Ishikawa (cell line): Measurements from ENCODE around the gene WEE2.

Experiments used
- CEBPB ChIP-seq: IDR thresholded peaks from 2 replicates; pipeline ENCODE4 v1.6.1; 2012
- CREB1 ChIP-seq: IDR thresholded peaks from 2 replicates; pipeline ENCODE4 v1.6.1; 2012; ENCODE audit warnings: low read depth
- EGR1 ChIP-seq: IDR thresholded peaks from 2 replicates; pipeline ENCODE4 v1.6.1; 2012
- EP300 ChIP-seq: IDR thresholded peaks from 2 replicates; pipeline ENCODE4 v1.6.1; 2012; ENCODE audit warnings: borderline replicate concordance
- FOXM1 ChIP-seq: IDR thresholded peaks from 2 replicates; pipeline ENCODE4 v1.6.1; 2012; ENCODE audit warnings: low read depth, borderline replicate concordance
- MAX ChIP-seq: IDR thresholded peaks from 2 replicates; pipeline ENCODE4 v1.6.1; 2012
- NFIC ChIP-seq: IDR thresholded peaks from 2 replicates; pipeline ENCODE4 v1.6.1; 2012
- RAD21 ChIP-seq: IDR thresholded peaks from 2 replicates; pipeline ENCODE4 v1.6.1; 2012; ENCODE audit warnings: low read depth
- TAF1 ChIP-seq: IDR thresholded peaks from 2 replicates; pipeline ENCODE4 v1.6.1; 2012; ENCODE audit warnings: low read depth, mild to moderate bottlenecking
- TCF12 ChIP-seq: IDR thresholded peaks from 2 replicates; pipeline ENCODE4 v1.6.1; 2012; ENCODE audit warnings: low read depth
- TEAD4 ChIP-seq: IDR thresholded peaks from 2 replicates; pipeline ENCODE4 v1.6.1; 2012
- YY1 ChIP-seq: IDR thresholded peaks from 2 replicates; pipeline ENCODE4 v1.6.1; 2012; ENCODE audit warnings: low read depth
- ZBTB7A ChIP-seq: IDR thresholded peaks from 2 replicates; pipeline ENCODE4 v1.6.1; 2012; ENCODE audit warnings: low read depth
- TF ChIP-seq, protein P1 (sequence below): IDR thresholded peaks from 2 replicates; pipeline ENCODE4 v1.6.1; 2012
- TF ChIP-seq, protein P2 (sequence below): IDR thresholded peaks from 2 replicates; pipeline ENCODE4 v1.6.1; 2012; ENCODE audit warnings: low read depth, mild to moderate bottlenecking

WEE2 gene

DNA sequence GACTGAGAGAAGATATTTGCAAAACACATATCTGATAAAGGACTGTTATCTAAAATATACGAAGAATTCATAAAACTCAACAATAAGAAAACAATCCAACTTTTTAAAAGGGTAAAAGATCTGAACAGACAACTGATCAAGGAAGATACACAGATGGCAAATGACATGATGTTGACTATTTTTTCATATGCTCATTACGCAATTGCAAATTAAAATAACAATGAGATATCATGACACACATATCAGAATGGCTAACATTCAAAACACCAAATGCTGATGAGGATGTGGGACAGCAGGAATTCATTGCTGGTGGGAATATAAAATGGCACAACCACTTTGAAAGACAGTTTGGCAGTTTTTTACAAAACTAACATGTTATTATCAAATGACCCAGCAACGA lies 15.1 kb upstream of the WEE2 start:
- TF ChIP-seq, protein P1, sequence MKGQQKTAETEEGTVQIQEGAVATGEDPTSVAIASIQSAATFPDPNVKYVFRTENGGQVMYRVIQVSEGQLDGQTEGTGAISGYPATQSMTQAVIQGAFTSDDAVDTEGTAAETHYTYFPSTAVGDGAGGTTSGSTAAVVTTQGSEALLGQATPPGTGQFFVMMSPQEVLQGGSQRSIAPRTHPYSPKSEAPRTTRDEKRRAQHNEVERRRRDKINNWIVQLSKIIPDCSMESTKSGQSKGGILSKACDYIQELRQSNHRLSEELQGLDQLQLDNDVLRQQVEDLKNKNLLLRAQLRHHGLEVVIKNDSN: no peak
- TF ChIP-seq YY1 (no peak), NFIC (no peak), CEBPB (0 out of 2 replicates have a peak, but pooled peaks have one; percentile 15)

GRCh38 chr7:141695803-141696289 lies 12.3 kb upstream of the WEE2 start:
- TF ChIP-seq CREB1 (no peak), ZBTB7A (no peak), TCF12 (no peak), EGR1 (no peak), MAX (no peak), NFIC (no peak), EP300 (no peak), TAF1 (no peak), YY1 (no peak), FOXM1 (no peak)
- TF ChIP-seq, protein P1: no peak

GRCh38 chr7:141696348-141696747 lies 11.8 kb upstream of the WEE2 start:
- TF ChIP-seq EGR1 (no peak), FOXM1 (no peak)
- TF ChIP-seq, protein P2, sequence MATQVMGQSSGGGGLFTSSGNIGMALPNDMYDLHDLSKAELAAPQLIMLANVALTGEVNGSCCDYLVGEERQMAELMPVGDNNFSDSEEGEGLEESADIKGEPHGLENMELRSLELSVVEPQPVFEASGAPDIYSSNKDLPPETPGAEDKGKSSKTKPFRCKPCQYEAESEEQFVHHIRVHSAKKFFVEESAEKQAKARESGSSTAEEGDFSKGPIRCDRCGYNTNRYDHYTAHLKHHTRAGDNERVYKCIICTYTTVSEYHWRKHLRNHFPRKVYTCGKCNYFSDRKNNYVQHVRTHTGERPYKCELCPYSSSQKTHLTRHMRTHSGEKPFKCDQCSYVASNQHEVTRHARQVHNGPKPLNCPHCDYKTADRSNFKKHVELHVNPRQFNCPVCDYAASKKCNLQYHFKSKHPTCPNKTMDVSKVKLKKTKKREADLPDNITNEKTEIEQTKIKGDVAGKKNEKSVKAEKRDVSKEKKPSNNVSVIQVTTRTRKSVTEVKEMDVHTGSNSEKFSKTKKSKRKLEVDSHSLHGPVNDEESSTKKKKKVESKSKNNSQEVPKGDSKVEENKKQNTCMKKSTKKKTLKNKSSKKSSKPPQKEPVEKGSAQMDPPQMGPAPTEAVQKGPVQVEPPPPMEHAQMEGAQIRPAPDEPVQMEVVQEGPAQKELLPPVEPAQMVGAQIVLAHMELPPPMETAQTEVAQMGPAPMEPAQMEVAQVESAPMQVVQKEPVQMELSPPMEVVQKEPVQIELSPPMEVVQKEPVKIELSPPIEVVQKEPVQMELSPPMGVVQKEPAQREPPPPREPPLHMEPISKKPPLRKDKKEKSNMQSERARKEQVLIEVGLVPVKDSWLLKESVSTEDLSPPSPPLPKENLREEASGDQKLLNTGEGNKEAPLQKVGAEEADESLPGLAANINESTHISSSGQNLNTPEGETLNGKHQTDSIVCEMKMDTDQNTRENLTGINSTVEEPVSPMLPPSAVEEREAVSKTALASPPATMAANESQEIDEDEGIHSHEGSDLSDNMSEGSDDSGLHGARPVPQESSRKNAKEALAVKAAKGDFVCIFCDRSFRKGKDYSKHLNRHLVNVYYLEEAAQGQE: no peak

DNA sequence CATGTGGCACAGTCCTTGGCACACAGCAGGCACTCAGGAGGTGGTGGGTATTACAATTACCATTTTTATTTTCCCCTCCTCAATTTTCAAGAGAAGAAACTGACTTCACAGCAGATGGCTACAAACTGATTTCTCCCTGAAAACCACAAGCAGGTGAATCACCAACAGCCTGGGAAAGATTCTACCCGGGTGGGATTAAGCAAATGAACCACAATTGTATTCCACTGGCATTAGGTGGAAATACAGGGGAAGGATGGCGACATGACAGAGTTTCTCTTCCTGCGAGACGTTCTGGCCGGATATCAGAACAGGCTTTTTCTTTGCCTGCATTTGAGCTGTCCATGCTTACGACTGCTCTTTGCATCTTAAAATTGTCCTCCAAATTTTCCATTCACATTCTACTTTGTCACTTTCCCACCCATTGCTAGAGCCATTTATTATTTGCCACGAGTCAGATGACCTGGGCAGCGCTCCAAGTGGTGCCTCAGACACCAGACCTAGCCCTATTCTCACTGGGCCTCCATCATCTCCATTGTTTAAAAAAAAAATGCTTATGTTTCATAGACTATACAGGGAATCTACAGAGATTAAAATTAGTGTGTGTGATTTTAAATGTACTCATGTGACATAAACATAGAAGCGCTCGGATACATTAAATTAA lies 10.8 kb upstream of the WEE2 start:
- TF ChIP-seq FOXM1 (no peak), CEBPB (no peak), RAD21 (no peak)

- TF ChIP-seq TAF1 (no peak), EGR1 (no peak), TEAD4 (no peak), NFIC (peak; percentile 53), MAX (no peak)
Measured at GRCh38 chr7:141698247-141699015, 9.7 kb upstream of the WEE2 start.

- TF ChIP-seq CEBPB (no peak), TAF1 (no peak), RAD21 (no peak), NFIC (no peak), TEAD4 (no peak), MAX (no peak), YY1 (no peak), EP300 (no peak), FOXM1 (no peak), EGR1 (no peak), ZBTB7A (no peak), CREB1 (no peak), TCF12 (no peak)
- TF ChIP-seq, protein P1: no peak
- TF ChIP-seq, protein P2: no peak
Measured at GRCh38 chr7:141699860-141700259, 8.3 kb upstream of the WEE2 start.
